Cardiac muscle cell (in vitro differentiated cells and primary cell): ENCODE measurements around the gene SMAD6. TPM values are rescaled to one million over a fixed set of nuclear protein-coding genes. Genes with fewer than 3 reads are reported as not detected.

Experiments
- DNase-seq, 2 donors: peaks; one replicate each; pipeline versions ENCODE4 v3.0.0 to v3.0.0-alpha.2; 2010 to 2017; ENCODE audit warnings: low read depth in 1 of 2, low spot score in 1 of 2
- H3K27ac ChIP-seq: fragments of 200-600 bp; sonication (generic); 2 replicates; pipeline ENCODE4 v1.5.1; 2016
- H3K27me3 ChIP-seq: fragments of 200-600 bp; sonication (generic); 2 replicates; pipeline ENCODE4 v1.6.0; 2016; ENCODE audit warnings: control low read depth
- H3K36me3 ChIP-seq: fragments of 200-600 bp; sonication (generic); 2 replicates; pipeline ENCODE4 v1.5.1; 2016; ENCODE audit warnings: control low read depth
- H3K4me1 ChIP-seq: fragments of 200-600 bp; sonication (generic); 2 replicates; pipeline ENCODE4 v1.8.1; 2017; ENCODE audit warnings: low read depth, mild to moderate bottlenecking, mixed run types
- H3K4me3 ChIP-seq: fragments of 200-600 bp; sonication (generic); 2 replicates; pipeline ENCODE4 v1.5.1; 2016; ENCODE audit warnings: mild to moderate bottlenecking
- H3K9me3 ChIP-seq: fragments of 200-600 bp; sonication (generic); 2 replicates; pipeline ENCODE4 v1.5.1; 2017; ENCODE audit warnings: low read depth, mild to moderate bottlenecking, control low read depth
- polyA plus RNA-seq: library from polyadenylated mRNA; unstranded; fragments of >200 nt; fragmentation: Nextera tagmentation; extraction: Ambion mirVana; gene quantifications from 2 replicates; pipeline ENCODE4 v1.2.1, GENCODE V29; 2016
- total RNA-seq: library from RNA; depleted of rRNA; stranded (reverse); fragments of >200 nt; gene quantifications from 2 replicates; pipeline ENCODE4 v1.2.3, GENCODE V29; 2016
- TF ChIP-seq, protein P1 (sequence below): IDR thresholded peaks from 2 replicates; pipeline ENCODE4 v1.5.1; 2012; ENCODE audit warnings: low read depth, mild to moderate bottlenecking, low read length

The SMAD6 gene
- total and polyA plus RNA-seq, 2 experiments from 2014 or later = 106 to 274 TPM

- Histone ChIP-seq H3K4me1 (peaks cover 26% of the 10 kb centered on the region), H3K4me3 (peak overlapping the region; percentile 100), H3K36me3 (peaks cover 29% of the 10 kb centered on the region), H3K9me3 (no peaks in the 10 kb centered on the region), H3K27me3 (no peaks in the 10 kb centered on the region), H3K27ac (peak overlapping the region; percentile 97)
- DNase-seq = no peak
- TF ChIP-seq, protein P1, sequence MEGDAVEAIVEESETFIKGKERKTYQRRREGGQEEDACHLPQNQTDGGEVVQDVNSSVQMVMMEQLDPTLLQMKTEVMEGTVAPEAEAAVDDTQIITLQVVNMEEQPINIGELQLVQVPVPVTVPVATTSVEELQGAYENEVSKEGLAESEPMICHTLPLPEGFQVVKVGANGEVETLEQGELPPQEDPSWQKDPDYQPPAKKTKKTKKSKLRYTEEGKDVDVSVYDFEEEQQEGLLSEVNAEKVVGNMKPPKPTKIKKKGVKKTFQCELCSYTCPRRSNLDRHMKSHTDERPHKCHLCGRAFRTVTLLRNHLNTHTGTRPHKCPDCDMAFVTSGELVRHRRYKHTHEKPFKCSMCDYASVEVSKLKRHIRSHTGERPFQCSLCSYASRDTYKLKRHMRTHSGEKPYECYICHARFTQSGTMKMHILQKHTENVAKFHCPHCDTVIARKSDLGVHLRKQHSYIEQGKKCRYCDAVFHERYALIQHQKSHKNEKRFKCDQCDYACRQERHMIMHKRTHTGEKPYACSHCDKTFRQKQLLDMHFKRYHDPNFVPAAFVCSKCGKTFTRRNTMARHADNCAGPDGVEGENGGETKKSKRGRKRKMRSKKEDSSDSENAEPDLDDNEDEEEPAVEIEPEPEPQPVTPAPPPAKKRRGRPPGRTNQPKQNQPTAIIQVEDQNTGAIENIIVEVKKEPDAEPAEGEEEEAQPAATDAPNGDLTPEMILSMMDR = no peak
Observed at GRCh38 chr15:66704019-66704802, 2.2 kb downstream of the SMAD6 start.

GRCh38 chr15:66704803-66705153, 2.7 kb downstream of the SMAD6 start:
- Histone ChIP-seq H3K9me3 (no peaks in the 10 kb centered on the region), H3K4me3 (peak overlapping the region; percentile 100), H3K27ac (peak overlapping the region; percentile 97), H3K27me3 (no peaks in the 10 kb centered on the region), H3K4me1 (peaks cover 32% of the 10 kb centered on the region), H3K36me3 (peaks cover 34% of the 10 kb centered on the region)
- no peak for DNase-seq
- TF ChIP-seq, protein P1 = no peak

GRCh38 chr15:66705277-66706146, 3.5 kb downstream of the SMAD6 start:
- Histone ChIP-seq H3K27ac (peak overlapping the region; percentile 97), H3K4me1 (peaks cover 38% of the 10 kb centered on the region), H3K36me3 (peaks cover 34% of the 10 kb centered on the region), H3K9me3 (no peaks in the 10 kb centered on the region), H3K4me3 (peak overlapping the region; percentile 100), H3K27me3 (no peaks in the 10 kb centered on the region)
- TF ChIP-seq, protein P1 = no peak
- DNase-seq = no peak

GRCh38 chr15:66706225-66706732, 4.2 kb downstream of the SMAD6 start:
- peak overlapping the region; percentile 100 for H3K4me3 ChIP-seq
- H3K36me3 ChIP-seq = peaks cover 39% of the 10 kb centered on the region
- H3K9me3 ChIP-seq = no peaks in the 10 kb centered on the region
- peaks cover 41% of the 10 kb centered on the region for H3K4me1 ChIP-seq
- peak; percentile 41 to 71 for DNase-seq
- TF ChIP-seq, protein P1 = peak; percentile 72
- peak overlapping the region; percentile 97 for H3K27ac ChIP-seq
- H3K27me3 ChIP-seq = no peaks in the 10 kb centered on the region

GRCh38 chr15:66706840-66707239, 4.8 kb downstream of the SMAD6 start:
- no peaks in the 10 kb centered on the region for H3K27me3 ChIP-seq
- H3K27ac ChIP-seq = peak overlapping the region; percentile 97
- TF ChIP-seq, protein P1 = no peak
- no peaks in the 10 kb centered on the region for H3K9me3 ChIP-seq
- peak overlapping the region; percentile 100 for H3K4me3 ChIP-seq
- peaks cover 41% of the 10 kb centered on the region for H3K4me1 ChIP-seq
- H3K36me3 ChIP-seq = peaks cover 44% of the 10 kb centered on the region
- no peak for DNase-seq
